ENCODE measurements around the gene ITGB4. TPM values are rescaled to one million over a fixed set of nuclear protein-coding genes. Genes with fewer than 3 reads are reported as not detected.

The ITGB4 gene
- total RNA-seq, 1 donor from 2014 or later, result 10.6 TPM

DNA sequence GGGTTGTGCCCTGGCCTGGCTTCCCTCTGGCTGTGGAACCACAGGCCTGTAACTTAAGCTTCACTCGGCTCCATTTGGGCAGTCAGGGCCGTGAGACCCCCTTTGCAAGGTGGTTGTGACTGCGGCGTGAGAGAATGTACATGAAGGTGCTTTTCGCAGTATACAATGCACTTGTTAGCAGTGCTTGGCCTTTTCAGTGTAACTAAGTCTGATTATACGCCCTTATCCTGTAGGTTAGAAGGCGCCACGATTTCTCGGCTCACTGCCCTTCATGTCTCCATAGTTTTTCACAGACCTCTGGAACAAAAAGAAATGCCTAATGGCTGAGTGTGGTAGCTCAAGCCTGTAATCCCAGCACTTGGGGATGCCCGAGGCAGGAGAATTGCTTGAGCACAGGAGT, 40.8 kb upstream of the ITGB4 start:
- no peaks in the 10 kb centered on the region for H3K9me3 ChIP-seq (replicated peaks)
- H3K4me1 ChIP-seq, result peaks cover 61% of the 10 kb centered on the region

DNA sequence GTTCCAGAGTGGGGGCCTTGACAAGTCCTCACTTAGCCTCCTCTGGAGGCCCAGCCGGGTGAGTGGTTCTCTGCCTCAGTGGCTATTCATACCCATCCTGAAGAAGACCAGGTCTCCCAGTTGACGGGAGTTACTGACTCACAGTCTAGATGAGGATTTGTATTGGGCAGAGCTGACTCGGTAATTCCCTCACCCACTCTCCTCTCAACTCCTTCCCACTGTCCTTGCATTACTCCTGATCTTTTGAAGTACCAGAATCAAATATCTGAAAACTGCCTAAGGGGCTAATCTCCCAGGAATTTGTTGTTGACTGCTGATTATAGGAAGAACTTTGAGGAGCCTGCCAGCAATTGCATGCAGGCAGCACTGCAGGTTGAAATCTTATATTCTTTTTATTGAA, 40.0 kb upstream of the ITGB4 start:
- DNase-seq, result no peak
- intact Hi-C loops (cut with micrococcal nuclease), result no loop called here
- H3K4me3 ChIP-seq, result no peak overlapping the region
- TF ChIP-seq, protein P1, sequence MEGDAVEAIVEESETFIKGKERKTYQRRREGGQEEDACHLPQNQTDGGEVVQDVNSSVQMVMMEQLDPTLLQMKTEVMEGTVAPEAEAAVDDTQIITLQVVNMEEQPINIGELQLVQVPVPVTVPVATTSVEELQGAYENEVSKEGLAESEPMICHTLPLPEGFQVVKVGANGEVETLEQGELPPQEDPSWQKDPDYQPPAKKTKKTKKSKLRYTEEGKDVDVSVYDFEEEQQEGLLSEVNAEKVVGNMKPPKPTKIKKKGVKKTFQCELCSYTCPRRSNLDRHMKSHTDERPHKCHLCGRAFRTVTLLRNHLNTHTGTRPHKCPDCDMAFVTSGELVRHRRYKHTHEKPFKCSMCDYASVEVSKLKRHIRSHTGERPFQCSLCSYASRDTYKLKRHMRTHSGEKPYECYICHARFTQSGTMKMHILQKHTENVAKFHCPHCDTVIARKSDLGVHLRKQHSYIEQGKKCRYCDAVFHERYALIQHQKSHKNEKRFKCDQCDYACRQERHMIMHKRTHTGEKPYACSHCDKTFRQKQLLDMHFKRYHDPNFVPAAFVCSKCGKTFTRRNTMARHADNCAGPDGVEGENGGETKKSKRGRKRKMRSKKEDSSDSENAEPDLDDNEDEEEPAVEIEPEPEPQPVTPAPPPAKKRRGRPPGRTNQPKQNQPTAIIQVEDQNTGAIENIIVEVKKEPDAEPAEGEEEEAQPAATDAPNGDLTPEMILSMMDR (IDR thresholded peaks at IDR 0.05; ENCODE audit: borderline replicate concordance), result no peak
- peak overlapping the region; percentile 87 for H3K27ac ChIP-seq (replicated peaks)
- H3K4me1 ChIP-seq, result peaks cover 69% of the 10 kb centered on the region
- H3K36me3 ChIP-seq, result no peaks in the 10 kb centered on the region
- no peaks in the 10 kb centered on the region for H3K27me3 ChIP-seq (ENCODE audit: low read depth)
- no peaks in the 10 kb centered on the region for H3K9me3 ChIP-seq (replicated peaks)

More for the DNA sequence above, 40.8 kb upstream of the ITGB4 start:
- intact Hi-C loops (cut with micrococcal nuclease), result no loop called here
- no peak for DNase-seq
- no peak overlapping the region for H3K4me3 ChIP-seq
- peak overlapping the region; percentile 87 for H3K27ac ChIP-seq (replicated peaks)
- TF ChIP-seq, protein P1 (IDR thresholded peaks at IDR 0.05; ENCODE audit: borderline replicate concordance), result no peak
- no peaks in the 10 kb centered on the region for H3K27me3 ChIP-seq (ENCODE audit: low read depth)
- no peaks in the 10 kb centered on the region for H3K36me3 ChIP-seq

DNA sequence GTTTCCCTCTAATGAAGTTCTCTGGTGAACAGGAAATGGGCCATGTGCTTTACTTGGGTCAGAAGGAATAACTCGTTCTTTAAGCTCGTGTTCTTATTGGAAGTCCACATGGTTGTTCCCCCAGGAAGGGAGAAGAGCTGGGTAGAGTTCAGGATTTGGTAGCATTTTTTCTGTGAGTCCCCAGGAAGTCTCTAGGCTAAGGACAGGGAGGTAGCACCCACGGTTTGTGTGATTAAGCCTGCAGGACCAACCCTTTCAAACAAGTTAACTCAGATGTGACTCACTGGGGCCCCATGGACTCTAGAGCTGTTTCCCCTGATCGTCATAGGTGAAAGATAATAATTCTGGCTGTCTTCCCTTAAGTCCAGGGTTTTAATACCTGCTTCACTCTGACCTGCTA, 37.7 kb upstream of the ITGB4 start:
- Histone ChIP-seq H3K27me3 (ENCODE audit: low read depth) (no peaks in the 10 kb centered on the region), H3K27ac (replicated peaks) (peak overlapping the region; percentile 81), H3K4me3 (no peak overlapping the region), H3K9me3 (replicated peaks) (no peaks in the 10 kb centered on the region), H3K4me1 (peaks cover 88% of the 10 kb centered on the region), H3K36me3 (no peaks in the 10 kb centered on the region)
- TF ChIP-seq, protein P1 (IDR thresholded peaks at IDR 0.05; ENCODE audit: borderline replicate concordance), result no peak
- intact Hi-C loops (cut with micrococcal nuclease), result no loop called here
- no peak for DNase-seq

DNA sequence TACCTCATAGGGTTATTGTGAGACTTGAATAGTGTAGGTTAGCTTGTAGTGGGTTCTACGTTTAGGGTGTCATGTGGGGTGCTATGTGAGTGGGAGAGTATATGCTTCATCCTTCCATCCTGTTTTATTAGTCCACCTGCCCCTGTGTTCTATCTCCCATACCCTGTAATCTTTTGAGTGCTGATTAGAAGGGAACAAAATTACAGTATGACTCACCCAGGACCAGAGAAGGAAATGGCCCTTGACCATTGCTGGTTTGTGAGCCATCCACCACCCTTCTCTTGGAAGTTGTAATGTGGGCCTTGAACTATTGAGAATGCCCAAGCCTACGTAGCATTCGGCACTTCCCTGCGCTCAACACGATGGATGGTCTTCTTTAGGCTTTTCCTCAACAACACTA, 37.0 kb upstream of the ITGB4 start:
- Histone ChIP-seq H3K27me3 (ENCODE audit: low read depth) (no peaks in the 10 kb centered on the region), H3K4me1 (peaks cover 88% of the 10 kb centered on the region), H3K9me3 (replicated peaks) (no peaks in the 10 kb centered on the region), H3K36me3 (no peaks in the 10 kb centered on the region), H3K4me3 (no peak overlapping the region), H3K27ac (replicated peaks) (peak overlapping the region; percentile 81)
- intact Hi-C loops (cut with micrococcal nuclease), result no loop called here
- DNase-seq, result no peak
- TF ChIP-seq, protein P1 (IDR thresholded peaks at IDR 0.05; ENCODE audit: borderline replicate concordance), result no peak

DNA sequence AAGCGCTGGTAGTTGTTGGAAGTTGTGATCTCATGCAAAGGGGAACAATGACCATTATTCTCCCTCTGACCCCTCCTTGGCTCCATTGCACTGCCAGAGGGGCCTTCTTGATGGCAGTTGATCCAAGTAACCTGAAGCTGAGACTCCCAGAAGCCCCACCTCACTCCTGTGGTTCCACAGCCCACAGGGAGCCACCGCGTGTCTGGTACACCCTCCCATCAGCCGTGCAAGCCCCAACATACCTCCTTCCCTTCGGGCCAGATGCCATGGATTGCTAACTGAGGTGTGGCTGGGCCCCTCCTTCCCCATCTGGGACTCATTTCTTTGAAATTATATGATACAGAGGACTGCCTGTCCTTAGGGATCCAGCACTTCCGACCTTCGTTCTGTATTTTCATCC, 36.3 kb upstream of the ITGB4 start:
- no peak overlapping the region for H3K4me3 ChIP-seq
- H3K4me1 ChIP-seq, result peaks cover 83% of the 10 kb centered on the region
- no peak for DNase-seq
- TF ChIP-seq, protein P1 (IDR thresholded peaks at IDR 0.05; ENCODE audit: borderline replicate concordance), result no peak
- intact Hi-C loops (cut with micrococcal nuclease), result no loop called here
- H3K27me3 ChIP-seq (ENCODE audit: low read depth), result no peaks in the 10 kb centered on the region
- no peaks in the 10 kb centered on the region for H3K9me3 ChIP-seq (replicated peaks)
- peak overlapping the region; percentile 81 for H3K27ac ChIP-seq (replicated peaks)
- H3K36me3 ChIP-seq, result no peaks in the 10 kb centered on the region

DNA sequence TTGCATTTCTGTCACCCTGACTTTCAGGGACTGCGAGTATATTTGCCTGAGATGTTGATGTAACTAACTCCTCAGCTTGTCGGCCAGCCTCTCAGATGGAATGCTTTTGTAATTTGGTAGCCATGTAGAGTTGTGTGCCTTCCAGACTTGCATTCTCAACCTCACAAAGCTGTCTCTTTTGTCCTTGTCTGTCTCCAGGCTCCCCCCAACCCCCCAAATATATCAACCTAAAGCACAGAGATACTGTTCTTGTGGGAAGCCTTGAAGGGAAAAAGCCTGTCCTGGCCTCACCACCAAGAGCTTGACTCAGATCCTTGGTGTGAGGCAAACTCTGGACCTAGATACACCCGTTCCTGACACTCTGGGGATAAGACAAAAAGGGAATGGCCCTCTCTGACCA, 35.8 kb upstream of the ITGB4 start:
- H3K36me3 ChIP-seq, result no peaks in the 10 kb centered on the region
- no peak overlapping the region for H3K4me3 ChIP-seq
- H3K27me3 ChIP-seq (ENCODE audit: low read depth), result no peaks in the 10 kb centered on the region
- peak overlapping the region; percentile 81 for H3K27ac ChIP-seq (replicated peaks)
- no peak for DNase-seq
- no peaks in the 10 kb centered on the region for H3K9me3 ChIP-seq (replicated peaks)
- TF ChIP-seq, protein P1 (IDR thresholded peaks at IDR 0.05; ENCODE audit: borderline replicate concordance), result no peak
- peaks cover 80% of the 10 kb centered on the region for H3K4me1 ChIP-seq
- intact Hi-C loops (cut with micrococcal nuclease), result no loop called here

Measured in left ventricle myocardium inferior (tissue), 1 donor.